ENCODE measurements around the gene EPB41L2.

DNA sequence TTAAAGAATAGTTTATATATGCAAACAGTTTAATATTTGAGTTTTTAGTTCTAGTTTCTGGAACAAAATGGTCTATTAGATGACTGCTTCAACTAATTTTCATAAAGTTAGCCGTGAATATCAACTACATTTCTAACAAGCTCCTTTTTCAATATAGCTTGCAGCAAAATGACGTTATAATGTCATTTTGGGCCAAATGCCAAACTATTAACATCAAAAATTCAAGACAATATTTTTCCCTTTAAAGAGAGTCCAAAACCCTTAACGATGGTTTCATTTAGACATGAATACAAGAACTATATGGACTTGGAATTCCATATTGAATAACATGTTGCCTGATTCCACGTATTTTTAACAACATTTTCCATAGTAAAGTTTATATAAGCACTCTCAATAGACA is 144.9 kb downstream of the EPB41L2 start:
- TF ChIP-seq, protein P1, sequence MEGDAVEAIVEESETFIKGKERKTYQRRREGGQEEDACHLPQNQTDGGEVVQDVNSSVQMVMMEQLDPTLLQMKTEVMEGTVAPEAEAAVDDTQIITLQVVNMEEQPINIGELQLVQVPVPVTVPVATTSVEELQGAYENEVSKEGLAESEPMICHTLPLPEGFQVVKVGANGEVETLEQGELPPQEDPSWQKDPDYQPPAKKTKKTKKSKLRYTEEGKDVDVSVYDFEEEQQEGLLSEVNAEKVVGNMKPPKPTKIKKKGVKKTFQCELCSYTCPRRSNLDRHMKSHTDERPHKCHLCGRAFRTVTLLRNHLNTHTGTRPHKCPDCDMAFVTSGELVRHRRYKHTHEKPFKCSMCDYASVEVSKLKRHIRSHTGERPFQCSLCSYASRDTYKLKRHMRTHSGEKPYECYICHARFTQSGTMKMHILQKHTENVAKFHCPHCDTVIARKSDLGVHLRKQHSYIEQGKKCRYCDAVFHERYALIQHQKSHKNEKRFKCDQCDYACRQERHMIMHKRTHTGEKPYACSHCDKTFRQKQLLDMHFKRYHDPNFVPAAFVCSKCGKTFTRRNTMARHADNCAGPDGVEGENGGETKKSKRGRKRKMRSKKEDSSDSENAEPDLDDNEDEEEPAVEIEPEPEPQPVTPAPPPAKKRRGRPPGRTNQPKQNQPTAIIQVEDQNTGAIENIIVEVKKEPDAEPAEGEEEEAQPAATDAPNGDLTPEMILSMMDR (conservative IDR thresholded peaks at IDR 0.05; ENCODE audit: low read depth, low read length) = no peak
- TF ChIP-seq EZH2 (IDR thresholded peaks at IDR 0.05; ENCODE audit: borderline replicate concordance, low read depth, low read length, poor library complexity, severe bottlenecking) = no peak
